SU-DHL-6 (cell line): ENCODE measurements around the gene HUS1.

Experiments
- CTCF ChIP-seq: fragments of 200-600 bp; sonication (generic); IDR thresholded peaks from one replicate; pipeline ENCODE4 v1.5.1; 2017; ENCODE audit warnings: antibody characterized with exemption, mild to moderate bottlenecking, low read length, moderate library complexity; ENCODE audit not compliant: insufficient read depth, poor library complexity, severe bottlenecking
- EZH2phosphoT487 ChIP-seq: fragments of 200-600 bp; sonication (generic), shearing (Covaris generic); conservative IDR thresholded peaks from 2 replicates; pipeline ENCODE4 v1.6.1; 2018; ENCODE audit warnings: mild to moderate bottlenecking, antibody characterized with exemption, low read length, moderate library complexity, mixed read lengths

GRCh38 chr7:48017674-48018073 is 38.3 kb upstream of the HUS1 start:
- TF ChIP-seq CTCF (no peak), EZH2phosphoT487 (no peak)
